Stimulated activated CD8-positive, alpha-beta memory T cell treated with anti-CD3 and anti-CD28 coated beads, Interleukin-15, amount 100 ng/mL, for 24 hours (primary cell): ENCODE data around the gene KRTAP10-6.
"Not testable (repeated sequence)": the region's sequence is repeated elsewhere in the genome, so short reads cannot be mapped to it uniquely, and the experiment has no call there.

Experiments used
- DNase-seq: peaks from one replicate; pipeline ENCODE4 v3.0.0-alpha.2; 2020; ENCODE audit warnings: low read depth

The KRTAP10-6 gene

GRCh38 chr21:44578371-44579055, 13.8 kb downstream of the KRTAP10-6 start:
- no peak for DNase-seq

GRCh38 chr21:44576025-44576420, 16.3 kb downstream of the KRTAP10-6 start:
- no peak for DNase-seq

GRCh38 chr21:44575307-44576024, 16.8 kb downstream of the KRTAP10-6 start:
- no peak for DNase-seq

GRCh38 chr21:44574457-44575306, 17.6 kb downstream of the KRTAP10-6 start:
- DNase-seq: no peak

- DNase-seq: not testable (repeated sequence)
Observed at GRCh38 chr21:44573630-44574456, 18.5 kb downstream of the KRTAP10-6 start, which contains the start of gene KRTAP10-4. Gene KRTAP10-4, plus strand, starts transcription at chr21:44573729. Its CDS starts 30 bp downstream, at chr21:44573759.

GRCh38 chr21:44572959-44573583, 19.2 kb downstream of the KRTAP10-6 start:
- DNase-seq: no peak

- DNase-seq: no peak
Observed at GRCh38 chr21:44571844-44572782, 20.2 kb downstream of the KRTAP10-6 start.

GRCh38 chr21:44571296-44571695, 21.0 kb downstream of the KRTAP10-6 start:
- no peak for DNase-seq

GRCh38 chr21:44569861-44570517, 22.3 kb downstream of the KRTAP10-6 start:
- DNase-seq: no peak

GRCh38 chr21:44568667-44569556, 23.4 kb downstream of the KRTAP10-6 start:
- no peak for DNase-seq

- DNase-seq: no peak
Observed at GRCh38 chr21:44568261-44568660, 24.0 kb downstream of the KRTAP10-6 start.

- DNase-seq: no peak
Observed at GRCh38 chr21:44567481-44568171, 24.7 kb downstream of the KRTAP10-6 start.

GRCh38 chr21:44566403-44566802, 25.9 kb downstream of the KRTAP10-6 start:
- DNase-seq: no peak

- no peak for DNase-seq
Observed at GRCh38 chr21:44564886-44565598, 27.3 kb downstream of the KRTAP10-6 start.

GRCh38 chr21:44564099-44564498, 28.2 kb downstream of the KRTAP10-6 start:
- no peak for DNase-seq

- no peak for DNase-seq
Observed at GRCh38 chr21:44558695-44559094, 33.6 kb downstream of the KRTAP10-6 start, which contains the start of gene KRTAP10-3. Gene KRTAP10-3, minus strand, starts transcription at chr21:44558795. Its CDS starts 80 bp downstream, at chr21:44558715.

- DNase-seq: not testable (repeated sequence)
Observed at GRCh38 chr21:44558329-44558675, 34.0 kb downstream of the KRTAP10-6 start.
